IPS-11a (cell line): Measurements from ENCODE around the gene TIGD3.
A peak's percentile ranks its signal among the peaks of the same experiment; 100 is the strongest.
"Not testable (repeated sequence)": the region's sequence is repeated elsewhere in the genome, so short reads cannot be mapped to it uniquely, and the experiment has no call there.

Experiments used
- H3K4me3 ChIP-seq: one replicate; pipeline ENCODE4 v1.5.1; 2013; ENCODE audit warnings: low read depth, low read length, control low read depth

The TIGD3 gene

DNA sequence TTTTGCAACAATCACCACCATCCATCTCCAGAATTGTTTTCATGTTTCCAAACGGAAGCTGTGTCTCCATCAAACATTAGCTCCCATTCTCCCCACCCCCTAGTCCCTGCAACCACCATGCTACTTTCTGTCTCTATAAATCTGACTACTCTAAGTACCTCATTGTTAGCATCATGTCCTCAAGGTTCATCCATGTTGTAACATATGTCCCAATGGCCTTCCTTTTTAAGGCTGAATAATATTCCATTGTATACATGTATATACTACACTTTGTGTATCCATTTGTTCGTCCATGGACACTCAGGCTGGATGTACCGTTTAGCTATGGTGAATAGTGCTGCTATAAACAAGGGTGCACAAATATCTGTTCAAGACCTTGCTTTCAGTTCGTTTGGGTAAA lies 29.1 kb upstream of the TIGD3 start:
- H3K4me3 ChIP-seq: no peak overlapping the region

DNA sequence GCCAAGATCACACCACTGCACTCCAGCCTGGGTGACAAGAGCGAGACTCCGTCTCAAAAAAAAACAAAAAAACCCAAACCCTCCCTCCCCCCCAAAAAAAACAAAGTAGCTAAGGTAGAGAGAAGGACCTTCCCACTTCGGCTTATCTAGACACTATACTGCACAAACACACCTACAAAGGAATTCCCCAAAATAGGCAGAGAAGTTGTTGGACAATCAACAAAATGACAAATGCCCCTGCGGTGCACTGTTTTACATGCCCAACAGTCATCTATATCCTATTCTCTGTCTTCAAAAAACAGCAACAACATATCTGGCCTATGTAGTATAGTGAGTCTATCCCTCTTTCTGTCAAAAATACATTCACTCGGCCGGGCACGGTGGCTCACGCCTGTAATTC lies 27.5 kb upstream of the TIGD3 start:
- no peak overlapping the region for H3K4me3 ChIP-seq

GRCh38 chr11:65329478-65329877 lies 25.1 kb upstream of the TIGD3 start:
- no peak overlapping the region for H3K4me3 ChIP-seq

- peak overlapping the region; percentile 8 for H3K4me3 ChIP-seq
Observed at GRCh38 chr11:65329944-65330403, 24.6 kb upstream of the TIGD3 start.

- no peak overlapping the region for H3K4me3 ChIP-seq
Observed at GRCh38 chr11:65330544-65330943, 24.0 kb upstream of the TIGD3 start.

GRCh38 chr11:65332591-65332990 lies 22.0 kb upstream of the TIGD3 start:
- H3K4me3 ChIP-seq: not testable (repeated sequence)

DNA sequence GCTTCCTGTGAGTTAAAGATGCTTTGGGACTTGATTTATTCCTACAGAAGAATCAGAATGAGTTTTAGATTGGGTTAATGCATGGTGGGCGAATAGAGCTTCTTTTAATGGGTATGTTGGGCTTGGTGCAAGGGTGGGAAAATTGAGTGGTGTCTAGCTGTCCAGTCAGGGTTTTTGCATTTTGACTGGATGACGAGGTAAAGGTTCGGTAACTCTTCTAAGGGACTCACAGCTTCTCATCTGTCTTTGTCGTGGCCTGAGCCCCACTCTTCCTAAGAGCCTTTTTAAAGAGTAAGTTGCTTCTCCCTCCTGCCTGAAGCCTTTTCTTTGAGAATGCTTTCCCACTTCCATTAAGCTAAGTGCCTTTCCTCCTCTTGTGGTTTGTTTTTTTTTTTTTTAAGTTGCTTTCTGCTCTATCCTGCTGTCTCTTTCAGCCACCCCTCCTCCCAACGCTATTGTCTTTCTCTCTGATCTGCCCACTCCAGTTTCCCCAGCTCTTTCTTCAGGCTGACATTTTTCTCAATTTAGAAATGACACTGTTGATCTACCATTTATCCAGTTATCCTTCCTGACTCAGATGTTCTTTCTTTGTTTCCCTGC lies 19.8 kb upstream of the TIGD3 start:
- H3K4me3 ChIP-seq: peak overlapping the region; percentile 86

GRCh38 chr11:65338676-65339075 lies 15.9 kb upstream of the TIGD3 start:
- no peak overlapping the region for H3K4me3 ChIP-seq

- H3K4me3 ChIP-seq: no peak overlapping the region
Observed at GRCh38 chr11:65340226-65340625, 14.3 kb upstream of the TIGD3 start.

- no peak overlapping the region for H3K4me3 ChIP-seq
Observed at GRCh38 chr11:65341856-65342255, 12.7 kb upstream of the TIGD3 start.

- H3K4me3 ChIP-seq: no peak overlapping the region
Observed at GRCh38 chr11:65351511-65351910, 3.0 kb upstream of the TIGD3 start.

- H3K4me3 ChIP-seq: no peak overlapping the region
Observed at GRCh38 chr11:65352783-65353182, 1.8 kb upstream of the TIGD3 start.

DNA sequence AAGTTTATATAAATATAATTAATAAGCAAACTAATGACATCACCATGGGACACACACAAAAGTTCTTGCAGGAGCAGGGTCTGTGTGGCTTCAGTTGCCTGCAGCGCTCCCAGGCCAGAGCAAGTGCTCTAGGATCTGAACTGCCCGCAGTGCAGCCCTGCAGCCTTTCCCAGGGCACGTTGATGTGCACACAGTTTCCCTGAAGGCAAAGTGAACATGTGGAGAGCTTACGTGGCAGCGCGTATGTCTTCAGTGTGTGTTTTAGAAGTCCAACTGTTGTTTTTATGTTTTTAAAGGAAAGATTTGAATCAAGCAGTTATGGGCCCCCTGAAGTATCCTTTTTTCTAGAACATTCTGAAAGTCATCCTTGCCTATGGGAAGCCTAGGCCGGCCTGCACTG lies 1.2 kb upstream of the TIGD3 start:
- H3K4me3 ChIP-seq: no peak overlapping the region

DNA sequence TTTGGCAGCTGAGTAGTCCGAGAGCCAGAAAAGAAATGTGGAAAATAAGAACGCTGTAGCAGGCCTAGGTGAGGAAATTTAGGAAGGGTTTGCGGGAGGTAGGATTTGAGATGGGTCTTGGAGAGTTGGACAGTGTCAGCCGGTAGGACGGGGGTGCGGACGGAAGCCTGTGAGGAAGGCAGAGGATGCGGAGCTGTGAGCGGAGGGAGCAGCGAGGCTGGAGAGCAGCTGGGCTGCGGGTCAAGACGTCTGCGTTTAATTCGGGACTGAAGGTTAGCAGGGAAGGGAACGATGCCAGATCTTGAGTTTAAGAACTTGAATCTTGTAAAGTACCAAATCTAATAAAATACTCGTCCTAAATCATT lies 669 bp upstream of the TIGD3 start:
- peak overlapping the region; percentile 66 for H3K4me3 ChIP-seq

GRCh38 chr11:65355013-65355775 lies 643 bp downstream of the TIGD3 start:
- H3K4me3 ChIP-seq: peak overlapping the region; percentile 60

- H3K4me3 ChIP-seq: no peak overlapping the region
Observed at GRCh38 chr11:65355776-65356393, 1.3 kb downstream of the TIGD3 start.

DNA sequence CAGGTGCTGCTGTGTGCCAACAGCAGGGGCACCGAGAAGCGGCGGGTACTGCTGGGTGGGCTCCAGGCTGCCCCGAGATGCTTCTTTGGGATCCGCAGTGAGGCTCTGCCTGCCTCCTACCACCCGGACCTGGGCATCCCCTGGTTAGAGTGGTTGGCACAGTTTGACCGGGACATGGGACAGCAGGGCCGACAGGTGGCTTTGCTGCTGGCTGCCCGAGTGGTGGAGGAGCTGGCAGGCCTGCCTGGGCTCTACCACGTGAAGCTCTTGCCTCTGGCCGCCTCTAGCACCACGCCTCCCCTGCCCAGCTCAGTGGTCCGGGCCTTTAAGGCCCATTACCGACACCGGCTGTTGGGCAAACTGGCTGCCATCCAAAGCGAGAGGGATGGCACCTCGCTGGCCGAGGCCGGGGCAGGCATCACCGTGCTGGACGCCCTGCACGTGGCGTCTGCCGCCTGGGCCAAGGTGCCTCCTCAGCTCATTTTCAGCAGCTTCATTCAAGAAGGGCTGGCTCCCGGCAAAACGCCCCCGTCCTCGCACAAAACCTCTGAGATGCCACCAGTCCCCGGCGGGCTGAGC lies 1.9 kb downstream of the TIGD3 start:
- no peak overlapping the region for H3K4me3 ChIP-seq

DNA sequence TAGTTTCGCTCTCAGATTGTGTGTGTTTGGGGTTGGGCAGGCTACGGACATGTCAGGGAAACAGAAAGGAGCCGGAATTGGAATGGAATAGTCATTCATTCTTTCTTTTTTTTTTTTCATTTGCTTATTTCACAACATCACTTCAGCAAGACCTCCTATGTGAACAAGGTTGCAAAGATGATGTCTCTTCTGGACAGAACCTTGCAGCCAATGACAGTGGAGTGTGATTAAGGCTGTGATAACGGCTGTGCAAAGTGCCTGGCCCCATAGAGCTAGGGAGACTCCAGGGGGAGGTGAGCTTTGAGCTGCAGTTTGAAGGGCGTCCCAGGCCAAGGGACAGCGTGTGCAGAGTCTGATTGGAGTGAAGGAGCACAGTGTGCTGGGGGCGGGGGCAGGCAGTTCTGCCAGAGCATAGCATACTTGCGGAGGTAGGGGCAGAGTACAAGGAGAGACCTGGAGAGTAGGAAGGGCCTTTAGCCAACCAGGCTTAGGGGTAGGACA lies 3.4 kb downstream of the TIGD3 start:
- H3K4me3 ChIP-seq: no peak overlapping the region

DNA sequence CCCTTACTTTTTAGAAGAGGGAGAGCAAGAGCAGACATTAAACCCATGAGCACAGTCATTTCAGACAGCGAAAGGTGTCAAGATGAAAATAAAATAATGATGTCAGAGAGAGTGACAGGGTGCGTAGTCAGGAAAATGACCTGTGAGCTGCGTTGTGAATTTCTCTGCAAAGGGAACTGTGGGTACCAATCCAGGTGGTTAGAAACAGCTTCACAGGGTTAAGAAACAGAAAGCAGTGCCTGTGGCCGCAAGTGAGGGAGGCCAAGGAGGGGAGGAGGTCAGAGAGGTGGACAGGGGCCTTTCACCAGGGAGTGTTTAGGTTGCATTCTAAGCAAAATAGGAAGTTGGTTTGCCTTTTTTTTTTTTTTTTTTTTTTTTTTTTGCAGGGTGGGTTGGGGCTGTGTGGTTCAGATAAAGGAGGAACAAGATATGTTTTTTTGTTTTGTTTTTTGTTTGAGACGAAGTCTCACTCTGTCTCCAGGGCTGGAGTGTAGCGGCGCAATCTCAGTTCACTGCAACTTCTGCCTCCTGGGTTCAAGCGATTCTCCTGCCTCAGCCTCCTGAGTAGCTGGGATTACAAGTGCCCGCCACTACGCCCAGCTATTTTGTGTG lies 7.9 kb downstream of the TIGD3 start:
- no peak overlapping the region for H3K4me3 ChIP-seq

- no peak overlapping the region for H3K4me3 ChIP-seq
Observed at GRCh38 chr11:65362966-65363365, 8.4 kb downstream of the TIGD3 start.

DNA sequence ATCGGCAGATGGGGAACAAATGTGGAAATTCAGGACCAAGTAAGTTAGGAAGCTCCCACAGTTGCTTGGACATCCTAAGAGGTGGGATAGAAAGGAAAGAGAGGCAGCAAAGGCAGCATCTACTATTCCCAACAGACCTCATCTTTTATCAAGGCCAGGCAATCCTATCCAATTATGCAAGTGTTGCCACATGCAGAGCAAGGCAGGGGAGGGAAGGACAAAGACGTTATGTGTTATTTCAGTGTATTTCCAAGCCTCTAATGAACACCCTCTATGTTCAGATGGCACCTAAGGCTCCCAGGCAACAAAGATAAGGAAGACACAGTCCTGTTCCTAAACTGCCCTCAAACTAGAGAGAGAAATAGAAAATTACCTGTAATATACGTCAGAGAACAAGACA lies 9.2 kb downstream of the TIGD3 start:
- H3K4me3 ChIP-seq: no peak overlapping the region
